ENCODE data around the gene DCAF4. TPM values are rescaled to one million over a fixed set of nuclear protein-coding genes. Genes with fewer than 3 reads are reported as not detected.

The DCAF4 gene
- total RNA-seq, 3 donors from 2014 or later (not counting 1 experiment from before 2014, with no cell fraction given): 4.6 to 18.6 (median 16.5) TPM

DNA sequence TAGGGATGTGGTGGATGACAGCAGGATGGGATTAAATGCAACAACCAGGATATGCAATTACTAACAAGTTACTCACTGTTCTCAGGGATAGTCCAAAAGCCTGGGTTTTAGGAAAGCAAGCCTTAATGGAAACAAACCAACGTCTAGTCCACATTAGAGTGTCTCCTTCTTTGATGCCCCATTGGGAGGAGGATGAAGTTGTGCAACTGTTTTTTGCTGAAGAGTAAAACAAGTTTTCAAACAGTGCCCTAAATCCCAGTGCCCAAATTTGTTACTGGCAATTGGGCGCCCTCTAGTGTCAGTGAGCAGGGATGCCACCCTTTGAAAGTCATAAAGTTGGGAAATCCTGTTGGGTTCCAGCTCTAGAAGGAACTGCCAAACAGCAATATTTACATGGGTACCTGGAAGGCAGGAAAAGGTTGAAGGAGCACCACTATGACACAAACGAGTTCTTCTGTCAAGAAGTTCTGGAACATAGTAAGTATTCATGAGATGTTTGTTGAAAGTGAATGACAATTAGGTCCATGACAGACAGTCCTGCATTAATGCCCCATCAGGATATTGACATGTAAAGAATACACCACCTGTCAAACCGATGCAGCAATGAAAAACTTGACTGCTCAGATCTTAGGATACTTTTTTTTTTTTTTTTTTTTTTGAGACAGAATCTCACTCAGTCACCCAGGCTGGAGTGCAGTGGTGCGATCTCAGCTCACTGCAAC is 21.3 kb upstream of the DCAF4 start:
- intact Hi-C loops (cut with micrococcal nuclease): loop anchor here (1.0 to 5.0 kb wide), 2 partner anchors 388 to 883 kb away; no protein-coding TSS in a partner anchor
- no peaks in the 10 kb centered on the region for H3K9me3 ChIP-seq (ENCODE audit: control insufficient read depth, insufficient read depth, low read length)
- peak; percentile 38 to 86 for DNase-seq
- no peaks in the 10 kb centered on the region for H3K4me1 ChIP-seq (ENCODE audit: control insufficient read depth, insufficient read depth, low read length)
- H3K27me3 ChIP-seq (ENCODE audit: control insufficient read depth, insufficient read depth, low read length): peaks cover 2% of the 10 kb centered on the region
- no peaks in the 10 kb centered on the region for H3K36me3 ChIP-seq (ENCODE audit: control insufficient read depth, insufficient read depth, low read length)
- 28% methylated on average over 5 of the region's 5 CpGs for WGBS (ENCODE audit: insufficient coverage)
- peak; percentile 93 for TF ChIP-seq CTCF (IDR thresholded peaks at IDR 0.05)
- H3K9me3 Mint-ChIP-seq: no peaks in the 10 kb centered on the region
- no peaks in the 10 kb centered on the region for H3K36me3 Mint-ChIP-seq
- no peak overlapping the region for H3K4me3 ChIP-seq (ENCODE audit: low read length)
- no peak overlapping the region for H3K27ac Mint-ChIP-seq
- peak; percentile 73 to 88 (median 86) for ATAC-seq
- no peaks in the 10 kb centered on the region for H3K4me1 Mint-ChIP-seq
- H3K27me3 Mint-ChIP-seq (ENCODE audit: low read depth in 2 of 2): peaks cover 38 to 42% of the 10 kb centered on the region in 2 donors
- no peak overlapping the region for H3K4me3 Mint-ChIP-seq
- H3K27ac ChIP-seq (ENCODE audit: low read length): no peak overlapping the region

GRCh38 chr14:72906316-72906715 is 19.9 kb upstream of the DCAF4 start:
- Histone ChIP-seq H3K36me3 (ENCODE audit: control insufficient read depth, insufficient read depth, low read length) (no peaks in the 10 kb centered on the region), H3K27ac (ENCODE audit: low read length) (no peak overlapping the region), H3K4me3 (ENCODE audit: low read length) (no peak overlapping the region), H3K9me3 (ENCODE audit: control insufficient read depth, insufficient read depth, low read length) (no peaks in the 10 kb centered on the region), H3K27me3 (ENCODE audit: control insufficient read depth, insufficient read depth, low read length) (peaks cover 2% of the 10 kb centered on the region), H3K4me1 (ENCODE audit: control insufficient read depth, insufficient read depth, low read length) (no peaks in the 10 kb centered on the region)
- no peaks in the 10 kb centered on the region for H3K9me3 Mint-ChIP-seq
- H3K4me3 Mint-ChIP-seq: no peak overlapping the region
- intact Hi-C loops (cut with micrococcal nuclease): loop anchor here (5.0 kb wide), 1 partner anchor 884 kb away; no protein-coding TSS in a partner anchor
- no peak overlapping the region for H3K27ac Mint-ChIP-seq
- DNase-seq: no peak
- H3K4me1 Mint-ChIP-seq: no peaks in the 10 kb centered on the region
- no peaks in the 10 kb centered on the region for H3K36me3 Mint-ChIP-seq
- WGBS (ENCODE audit: insufficient coverage): 70% methylated on average over 3 of the region's 3 CpGs
- peaks cover 29 to 30% of the 10 kb centered on the region in 2 donors for H3K27me3 Mint-ChIP-seq (ENCODE audit: low read depth in 2 of 2)
- TF ChIP-seq CTCF (IDR thresholded peaks at IDR 0.05): no peak
- ATAC-seq: no peak

DNA sequence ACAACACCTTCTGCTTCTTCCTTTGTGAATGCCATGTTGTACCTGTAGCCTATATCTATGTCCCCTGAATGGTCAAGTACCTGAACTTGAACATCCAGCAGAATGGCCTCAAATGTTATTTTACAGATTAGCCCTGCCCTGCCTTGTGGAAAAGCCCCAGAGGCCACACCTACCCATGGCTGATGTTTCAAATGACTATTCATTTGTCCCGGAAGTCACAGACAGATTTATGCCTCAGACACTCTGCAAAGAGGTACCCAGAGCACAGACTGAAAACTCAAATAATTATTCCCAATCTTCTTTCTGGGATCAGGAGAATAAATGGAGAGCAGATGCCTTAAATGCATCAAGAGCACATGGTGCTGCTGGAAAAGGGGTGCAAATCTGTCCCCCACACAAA is 19.4 kb upstream of the DCAF4 start:
- peaks cover 23 to 26% of the 10 kb centered on the region in 2 donors for H3K27me3 Mint-ChIP-seq (ENCODE audit: low read depth in 2 of 2)
- intact Hi-C loops (cut with micrococcal nuclease): loop anchor here (5.0 kb wide), 1 partner anchor 885 kb away; no protein-coding TSS in a partner anchor
- Histone ChIP-seq H3K27me3 (ENCODE audit: control insufficient read depth, insufficient read depth, low read length) (peaks cover 2% of the 10 kb centered on the region), H3K27ac (ENCODE audit: low read length) (no peak overlapping the region), H3K4me3 (ENCODE audit: low read length) (no peak overlapping the region), H3K9me3 (ENCODE audit: control insufficient read depth, insufficient read depth, low read length) (no peaks in the 10 kb centered on the region), H3K36me3 (ENCODE audit: control insufficient read depth, insufficient read depth, low read length) (no peaks in the 10 kb centered on the region), H3K4me1 (ENCODE audit: control insufficient read depth, insufficient read depth, low read length) (no peaks in the 10 kb centered on the region)
- TF ChIP-seq CTCF (IDR thresholded peaks at IDR 0.05): no peak
- WGBS (ENCODE audit: insufficient coverage): 64% methylated on average over 1 of the region's 1 CpG
- no peaks in the 10 kb centered on the region for H3K4me1 Mint-ChIP-seq
- ATAC-seq (no peak), DNase-seq (no peak)
- H3K4me3 Mint-ChIP-seq: no peak overlapping the region
- H3K9me3 Mint-ChIP-seq: no peaks in the 10 kb centered on the region
- no peak overlapping the region for H3K27ac Mint-ChIP-seq
- H3K36me3 Mint-ChIP-seq: no peaks in the 10 kb centered on the region
